Measurements from ENCODE around the gene EIF6.
A peak's percentile ranks its signal among the peaks of the same experiment; 100 is the strongest.
"Not testable (repeated sequence)": the region's sequence is repeated elsewhere in the genome, so short reads cannot be mapped to it uniquely, and the experiment has no call there.

EIF6 gene

GRCh38 chr20:35270021-35270902 lies 14.3 kb downstream of the EIF6 start:
- no peak for DNase-seq
- H3K27ac ChIP-seq (ENCODE audit: insufficient read depth, low read length, poor library complexity, severe bottlenecking): no peak overlapping the region
- H3K4me1 ChIP-seq (ENCODE audit: control insufficient read depth, insufficient read depth, low read length, poor library complexity, severe bottlenecking): no peaks in the 10 kb centered on the region
- H3K36me3 ChIP-seq (ENCODE audit: control insufficient read depth, insufficient read depth, low read length): peaks cover 19% of the 10 kb centered on the region
- H3K9me3 ChIP-seq (ENCODE audit: control insufficient read depth, low read length): no peaks in the 10 kb centered on the region
- H3K4me3 ChIP-seq (ENCODE audit: insufficient read depth, low read depth, low read length, poor library complexity, severe bottlenecking): no peak overlapping the region
- H3K27me3 ChIP-seq (replicated peaks; ENCODE audit: control insufficient read depth, insufficient read depth, low read length, poor library complexity, severe bottlenecking): no peaks in the 10 kb centered on the region

- no peaks in the 10 kb centered on the region for H3K9me3 ChIP-seq (ENCODE audit: control insufficient read depth, low read length)
- H3K4me1 ChIP-seq (ENCODE audit: control insufficient read depth, insufficient read depth, low read length, poor library complexity, severe bottlenecking): no peaks in the 10 kb centered on the region
- H3K27ac ChIP-seq (ENCODE audit: insufficient read depth, low read length, poor library complexity, severe bottlenecking): no peak overlapping the region
- H3K36me3 ChIP-seq (ENCODE audit: control insufficient read depth, insufficient read depth, low read length): peaks cover 24% of the 10 kb centered on the region
- H3K4me3 ChIP-seq (ENCODE audit: insufficient read depth, low read depth, low read length, poor library complexity, severe bottlenecking): no peak overlapping the region
- no peaks in the 10 kb centered on the region for H3K27me3 ChIP-seq (replicated peaks; ENCODE audit: control insufficient read depth, insufficient read depth, low read length, poor library complexity, severe bottlenecking)
- DNase-seq: peak in 2 of 3 donors; percentile 21 to 25
These were observed 15.4 kb downstream of the EIF6 start for GRCh38 chr20:35269055-35269781.

GRCh38 chr20:35267092-35267491 lies 17.5 kb downstream of the EIF6 start:
- H3K27ac ChIP-seq (ENCODE audit: insufficient read depth, low read length, poor library complexity, severe bottlenecking): no peak overlapping the region
- H3K4me1 ChIP-seq (ENCODE audit: control insufficient read depth, insufficient read depth, low read length, poor library complexity, severe bottlenecking): no peaks in the 10 kb centered on the region
- DNase-seq: no peak
- H3K27me3 ChIP-seq (replicated peaks; ENCODE audit: control insufficient read depth, insufficient read depth, low read length, poor library complexity, severe bottlenecking): no peaks in the 10 kb centered on the region
- H3K36me3 ChIP-seq (ENCODE audit: control insufficient read depth, insufficient read depth, low read length): peaks cover 24% of the 10 kb centered on the region
- H3K4me3 ChIP-seq (ENCODE audit: insufficient read depth, low read depth, low read length, poor library complexity, severe bottlenecking): no peak overlapping the region
- no peaks in the 10 kb centered on the region for H3K9me3 ChIP-seq (ENCODE audit: control insufficient read depth, low read length)

GRCh38 chr20:35264755-35265154 lies 19.8 kb downstream of the EIF6 start:
- H3K4me1 ChIP-seq (ENCODE audit: control insufficient read depth, insufficient read depth, low read length, poor library complexity, severe bottlenecking): no peaks in the 10 kb centered on the region
- no peak overlapping the region for H3K27ac ChIP-seq (ENCODE audit: insufficient read depth, low read length, poor library complexity, severe bottlenecking)
- no peak for DNase-seq
- no peaks in the 10 kb centered on the region for H3K27me3 ChIP-seq (replicated peaks; ENCODE audit: control insufficient read depth, insufficient read depth, low read length, poor library complexity, severe bottlenecking)
- no peaks in the 10 kb centered on the region for H3K9me3 ChIP-seq (ENCODE audit: control insufficient read depth, low read length)
- peaks cover 11% of the 10 kb centered on the region for H3K36me3 ChIP-seq (ENCODE audit: control insufficient read depth, insufficient read depth, low read length)
- H3K4me3 ChIP-seq (ENCODE audit: insufficient read depth, low read depth, low read length, poor library complexity, severe bottlenecking): no peak overlapping the region

- Histone ChIP-seq H3K27ac (ENCODE audit: insufficient read depth, low read length, poor library complexity, severe bottlenecking) (no peak overlapping the region), H3K36me3 (ENCODE audit: control insufficient read depth, insufficient read depth, low read length) (peaks cover 8% of the 10 kb centered on the region), H3K9me3 (ENCODE audit: control insufficient read depth, low read length) (no peaks in the 10 kb centered on the region), H3K4me1 (ENCODE audit: control insufficient read depth, insufficient read depth, low read length, poor library complexity, severe bottlenecking) (no peaks in the 10 kb centered on the region), H3K27me3 (replicated peaks; ENCODE audit: control insufficient read depth, insufficient read depth, low read length, poor library complexity, severe bottlenecking) (no peaks in the 10 kb centered on the region), H3K4me3 (ENCODE audit: insufficient read depth, low read depth, low read length, poor library complexity, severe bottlenecking) (no peak overlapping the region)
- no peak for DNase-seq
These were observed 20.8 kb downstream of the EIF6 start for GRCh38 chr20:35263532-35264341.

DNA sequence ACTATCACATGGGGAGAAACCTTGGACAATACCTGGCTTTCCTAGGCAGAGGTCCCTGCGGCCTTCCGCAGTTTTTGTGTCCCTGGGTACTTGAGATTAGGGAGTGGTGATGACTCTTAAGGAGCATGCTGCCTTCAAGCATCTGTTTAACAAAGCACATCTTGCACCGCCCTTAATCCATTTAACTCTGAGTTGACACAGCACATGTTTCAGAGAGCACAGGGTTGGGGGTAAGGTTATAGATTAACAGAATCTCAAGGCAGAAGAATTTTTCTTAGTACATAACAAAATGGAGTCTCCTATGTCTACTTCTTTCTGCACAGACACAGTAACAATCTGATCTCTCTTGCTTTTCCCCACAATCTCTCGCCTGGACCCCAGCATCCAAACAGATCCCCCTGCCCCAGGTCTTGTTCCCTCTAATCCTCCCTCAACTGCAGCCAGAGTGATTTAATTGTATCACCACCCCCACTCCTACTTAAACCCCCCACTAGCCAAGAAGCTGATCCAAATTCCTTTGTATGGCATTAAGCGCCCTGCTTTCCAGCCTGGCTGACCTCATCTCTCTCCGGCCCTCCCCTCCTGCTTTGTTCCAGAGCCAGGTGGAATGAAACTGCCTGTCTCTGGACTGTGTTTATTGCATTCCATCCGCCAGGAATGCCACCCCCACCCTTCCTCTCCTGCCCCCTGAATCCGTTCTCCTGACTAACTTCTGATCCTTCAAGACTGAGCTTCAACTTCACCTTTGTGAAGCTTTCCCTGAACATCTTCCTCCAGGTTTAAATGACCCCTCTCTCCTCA lies 21.6 kb downstream of the EIF6 start:
- H3K4me3 ChIP-seq (ENCODE audit: insufficient read depth, low read depth, low read length, poor library complexity, severe bottlenecking); DNase-seq; H3K27me3 ChIP-seq (replicated peaks; ENCODE audit: control insufficient read depth, insufficient read depth, low read length, poor library complexity, severe bottlenecking); H3K36me3 ChIP-seq (ENCODE audit: control insufficient read depth, insufficient read depth, low read length); H3K4me1 ChIP-seq (ENCODE audit: control insufficient read depth, insufficient read depth, low read length, poor library complexity, severe bottlenecking); H3K9me3 ChIP-seq (ENCODE audit: control insufficient read depth, low read length); H3K27ac ChIP-seq (ENCODE audit: insufficient read depth, low read length, poor library complexity, severe bottlenecking): not testable (repeated sequence)

- not testable (repeated sequence) for H3K27me3 ChIP-seq (replicated peaks; ENCODE audit: control insufficient read depth, insufficient read depth, low read length, poor library complexity, severe bottlenecking)
These were observed 22.3 kb downstream of the EIF6 start for GRCh38 chr20:35262321-35262720.

GRCh38 chr20:35260426-35260825 lies 24.1 kb downstream of the EIF6 start:
- Histone ChIP-seq H3K27ac (ENCODE audit: insufficient read depth, low read length, poor library complexity, severe bottlenecking) (no peak overlapping the region), H3K9me3 (ENCODE audit: control insufficient read depth, low read length) (no peaks in the 10 kb centered on the region), H3K4me3 (ENCODE audit: insufficient read depth, low read depth, low read length, poor library complexity, severe bottlenecking) (no peak overlapping the region), H3K27me3 (replicated peaks; ENCODE audit: control insufficient read depth, insufficient read depth, low read length, poor library complexity, severe bottlenecking) (no peaks in the 10 kb centered on the region), H3K4me1 (ENCODE audit: control insufficient read depth, insufficient read depth, low read length, poor library complexity, severe bottlenecking) (no peaks in the 10 kb centered on the region), H3K36me3 (ENCODE audit: control insufficient read depth, insufficient read depth, low read length) (peaks cover 4% of the 10 kb centered on the region)
- DNase-seq: no peak

More at GRCh38 chr20:35262321-35262720, 22.3 kb downstream of the EIF6 start:
- H3K9me3 ChIP-seq (ENCODE audit: control insufficient read depth, low read length); H3K4me1 ChIP-seq (ENCODE audit: control insufficient read depth, insufficient read depth, low read length, poor library complexity, severe bottlenecking); DNase-seq; H3K27ac ChIP-seq (ENCODE audit: insufficient read depth, low read length, poor library complexity, severe bottlenecking); H3K4me3 ChIP-seq (ENCODE audit: insufficient read depth, low read depth, low read length, poor library complexity, severe bottlenecking); H3K36me3 ChIP-seq (ENCODE audit: control insufficient read depth, insufficient read depth, low read length): not testable (repeated sequence)

DNA sequence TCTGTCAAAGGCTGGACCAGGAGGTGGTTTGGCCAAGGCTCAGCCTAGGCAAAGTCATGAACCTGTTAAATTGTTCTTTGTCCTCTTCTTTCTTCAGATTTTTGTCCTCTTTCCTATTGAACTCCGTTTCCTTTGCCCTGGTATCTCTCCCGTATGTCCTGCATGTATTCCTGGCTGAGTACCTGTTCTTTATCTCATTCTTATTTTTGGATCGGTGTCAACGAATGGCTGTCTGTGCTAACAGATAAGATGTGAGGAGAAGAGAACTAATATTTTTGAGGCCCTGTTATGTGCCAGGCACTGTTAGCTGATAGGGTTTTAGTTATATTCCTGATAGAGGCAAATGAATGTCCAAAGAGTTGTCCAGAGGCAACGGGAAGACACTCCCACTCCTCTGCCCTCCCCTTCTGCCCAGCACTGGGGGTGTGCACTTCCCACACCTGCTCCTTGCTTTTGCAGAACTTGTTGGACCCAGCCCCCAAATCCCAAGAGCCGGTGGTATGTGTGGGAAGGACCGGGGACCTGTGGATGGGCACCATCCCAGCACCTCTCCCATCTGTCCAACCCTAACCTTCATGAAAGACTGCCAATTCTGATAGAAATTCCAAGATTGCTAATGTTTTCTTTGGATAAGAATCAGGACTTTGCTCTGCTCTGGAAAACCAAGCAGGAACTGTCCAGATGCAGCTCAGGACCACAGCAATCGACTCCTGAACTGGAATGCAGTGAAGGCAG lies 27.2 kb downstream of the EIF6 start:
- H3K27me3 ChIP-seq (replicated peaks; ENCODE audit: control insufficient read depth, insufficient read depth, low read length, poor library complexity, severe bottlenecking): no peaks in the 10 kb centered on the region
- no peak overlapping the region for H3K4me3 ChIP-seq (ENCODE audit: insufficient read depth, low read depth, low read length, poor library complexity, severe bottlenecking)
- no peak for DNase-seq
- H3K4me1 ChIP-seq (ENCODE audit: control insufficient read depth, insufficient read depth, low read length, poor library complexity, severe bottlenecking): no peaks in the 10 kb centered on the region
- H3K27ac ChIP-seq (ENCODE audit: insufficient read depth, low read length, poor library complexity, severe bottlenecking): no peak overlapping the region
- no peaks in the 10 kb centered on the region for H3K9me3 ChIP-seq (ENCODE audit: control insufficient read depth, low read length)
- H3K36me3 ChIP-seq (ENCODE audit: control insufficient read depth, insufficient read depth, low read length): no peaks in the 10 kb centered on the region
